ENCODE measurements around the gene SGPL1. TPM values are rescaled to one million over a fixed set of nuclear protein-coding genes. Genes with fewer than 3 reads are reported as not detected.

SGPL1 gene
- total and polyA plus RNA-seq, 5 experiments from 2014 or later = 10.7 to 36.1 (median 16.7) TPM

DNA sequence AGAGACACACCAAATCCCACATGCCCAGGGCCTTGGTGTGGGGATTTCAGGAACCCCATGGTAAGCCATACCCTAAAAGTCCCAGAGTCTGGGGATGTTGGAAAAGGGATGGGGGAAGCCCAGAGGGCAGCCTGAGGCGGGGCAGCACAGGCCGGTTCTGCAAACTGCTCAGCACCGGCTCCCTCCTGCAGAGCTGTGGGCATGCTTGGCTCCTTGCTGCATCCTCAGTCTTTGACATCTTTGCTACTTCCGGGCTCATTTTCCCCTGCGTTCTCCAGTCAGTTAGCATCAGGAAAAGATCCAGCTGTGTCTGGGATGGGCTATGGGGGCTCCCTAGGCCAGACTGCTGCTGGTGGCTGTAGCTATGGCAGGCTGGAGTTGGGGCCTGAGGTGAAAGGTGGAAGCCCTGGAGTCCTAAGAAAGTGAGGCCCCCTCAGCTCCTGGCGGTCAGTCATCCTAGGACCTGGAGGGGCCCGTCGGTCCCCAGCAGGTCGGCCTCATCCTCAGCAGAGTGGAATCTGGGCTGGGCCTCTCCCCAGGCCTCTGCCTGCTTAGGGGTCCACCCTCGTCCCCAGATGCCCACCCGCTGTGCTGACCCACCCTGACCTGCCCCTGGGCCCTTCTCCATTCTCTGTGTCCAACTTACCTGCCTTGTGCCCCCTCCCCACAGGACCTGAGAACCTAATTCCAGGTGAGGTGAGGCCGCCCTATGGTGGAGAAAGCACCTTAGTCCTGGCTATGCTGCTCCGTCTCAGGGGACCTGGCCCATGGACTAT, 39.9 kb upstream of the SGPL1 start:
- DNase-seq = peak in 1 of 10 donors; percentile 7
- no peaks in the 10 kb centered on the region for H3K9me3 Mint-ChIP-seq
- ATAC-seq = no peak
- no peak overlapping the region for H3K4me3 Mint-ChIP-seq
- H3K36me3 Mint-ChIP-seq = no peaks in the 10 kb centered on the region
- H3K4me1 Mint-ChIP-seq = peaks cover 0 to 5% (median 0%) of the 10 kb centered on the region in 4 donors
- H3K27me3 Mint-ChIP-seq = peaks cover 0 to 4% (median 1%) of the 10 kb centered on the region in 5 donors
- POLR2A ChIA-PET = no interaction called here
- no peak overlapping the region for H3K27ac Mint-ChIP-seq

GRCh38 chr10:70776455-70777005, 39.2 kb upstream of the SGPL1 start:
- Mint-ChIP-seq H3K4me3 (no peak overlapping the region), H3K9me3 (no peaks in the 10 kb centered on the region), H3K4me1 (peaks cover 0 to 5% (median 0%) of the 10 kb centered on the region in 4 donors), H3K27ac (no peak overlapping the region), H3K36me3 (no peaks in the 10 kb centered on the region), H3K27me3 (peaks cover 0 to 4% (median 1%) of the 10 kb centered on the region in 5 donors)
- DNase-seq (peak in 1 of 10 donors; percentile 4), ATAC-seq (no peak)
- POLR2A ChIA-PET = no interaction called here

DNA sequence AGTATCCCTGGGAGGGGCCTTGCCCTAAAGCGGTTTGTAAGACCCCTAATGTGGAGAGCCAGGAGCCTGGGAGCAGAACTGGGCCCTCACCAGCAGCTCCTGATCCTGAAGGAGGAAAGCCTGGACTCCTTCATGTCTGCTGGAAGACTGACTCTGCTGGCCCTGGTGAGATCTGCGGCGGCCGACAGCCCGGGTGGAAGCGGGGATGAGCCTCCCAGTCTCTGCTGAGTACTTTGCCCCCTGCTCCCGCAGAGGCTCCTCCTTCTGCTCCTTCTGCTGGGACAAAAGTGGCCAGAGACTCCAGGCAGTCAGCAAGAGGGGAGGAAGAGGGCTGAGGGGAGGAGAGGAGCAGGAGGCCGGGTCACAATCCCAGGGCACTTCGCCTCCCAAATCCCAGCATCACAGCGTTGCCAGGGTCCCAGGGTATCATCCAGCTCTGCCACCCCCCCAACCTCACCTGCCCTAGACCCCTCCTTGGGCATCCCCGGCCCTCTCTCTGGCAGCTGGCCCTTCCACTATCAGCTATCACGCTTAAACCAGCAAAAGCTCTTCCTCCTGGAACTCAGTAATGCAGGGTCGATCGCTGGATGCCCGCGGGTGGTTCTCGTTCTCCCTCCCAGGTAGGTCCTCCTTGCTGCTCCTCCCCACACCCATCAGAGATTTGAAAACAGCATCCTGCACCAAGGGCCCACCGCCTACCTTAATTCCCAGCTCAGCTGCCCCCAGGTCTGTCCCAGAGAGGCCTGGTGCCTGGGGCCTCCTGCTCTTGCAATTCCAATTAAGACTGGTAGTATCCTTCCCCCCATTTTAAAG, 38.5 kb upstream of the SGPL1 start:
- H3K27me3 Mint-ChIP-seq = peaks cover 0 to 4% (median 0%) of the 10 kb centered on the region in 5 donors
- POLR2A ChIA-PET = no interaction called here
- no peak for ATAC-seq
- DNase-seq = no peak
- H3K9me3 Mint-ChIP-seq = no peaks in the 10 kb centered on the region
- H3K4me3 Mint-ChIP-seq = no peak overlapping the region
- peaks cover 0 to 4% (median 0%) of the 10 kb centered on the region in 4 donors for H3K4me1 Mint-ChIP-seq
- H3K36me3 Mint-ChIP-seq = no peaks in the 10 kb centered on the region
- H3K27ac Mint-ChIP-seq = peak overlapping the region in 1 of 10 donors; percentile 62

DNA sequence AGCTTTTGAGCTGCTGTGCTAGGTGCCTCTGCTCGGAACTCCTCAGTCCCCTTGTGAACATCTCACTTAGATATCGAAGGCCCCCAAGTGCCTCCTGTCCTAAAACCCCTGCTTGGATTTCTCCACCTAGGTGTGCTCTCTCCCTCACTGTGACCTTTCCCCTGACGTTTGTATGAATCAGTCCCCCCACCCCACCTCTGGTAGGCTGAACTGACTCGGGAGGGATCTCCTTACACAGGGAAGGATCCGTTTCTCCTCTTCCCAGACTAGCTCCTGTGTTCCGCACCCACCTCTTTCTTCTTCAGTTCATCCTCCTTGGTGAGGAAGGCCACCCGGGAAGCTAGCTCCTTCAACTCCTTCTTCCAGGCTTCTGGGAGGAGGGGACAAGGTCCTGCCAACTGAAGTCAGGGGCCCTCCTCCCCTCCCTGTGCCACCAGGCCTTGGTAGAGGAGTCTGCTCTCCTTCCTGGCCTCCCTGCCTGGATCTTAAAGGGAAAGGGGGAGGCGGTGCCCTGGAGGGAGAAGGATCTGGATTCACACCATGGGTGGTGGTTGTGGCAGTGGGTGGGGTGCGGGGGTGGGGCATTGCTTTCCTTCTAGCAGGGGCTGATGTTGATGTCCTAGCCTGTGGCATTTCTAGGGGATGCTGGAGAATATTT, 37.4 kb upstream of the SGPL1 start:
- DNase-seq (no peak), ATAC-seq (no peak)
- Mint-ChIP-seq H3K27me3 (peaks cover 0 to 11% (median 0%) of the 10 kb centered on the region in 5 donors), H3K36me3 (no peaks in the 10 kb centered on the region), H3K27ac (peak overlapping the region in 1 of 10 donors; percentile 41), H3K4me1 (peaks cover 0 to 4% (median 0%) of the 10 kb centered on the region in 4 donors), H3K4me3 (no peak overlapping the region), H3K9me3 (no peaks in the 10 kb centered on the region)
- POLR2A ChIA-PET = no interaction called here

DNA sequence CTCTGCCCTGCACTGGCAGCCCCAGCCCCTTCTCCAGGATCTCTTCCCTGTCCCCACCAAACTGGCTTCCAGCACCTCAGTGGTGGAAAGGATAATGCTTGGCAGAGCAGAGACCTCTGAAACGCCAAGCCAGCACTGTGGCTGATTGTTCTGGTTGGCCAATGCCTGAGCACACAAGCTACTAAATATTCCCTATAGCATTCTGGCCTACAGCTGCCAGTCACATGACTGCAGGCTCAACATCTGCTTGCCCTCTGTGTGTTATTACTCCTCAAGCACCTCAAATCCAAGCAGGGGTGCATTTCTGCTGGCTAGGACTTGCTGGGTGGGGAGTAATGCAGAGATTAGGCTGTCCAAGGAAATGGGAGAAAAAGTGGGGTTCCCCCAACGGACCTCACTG, 36.7 kb upstream of the SGPL1 start:
- H3K27ac Mint-ChIP-seq = no peak overlapping the region
- H3K27me3 Mint-ChIP-seq = peaks cover 0 to 11% (median 0%) of the 10 kb centered on the region in 5 donors
- peaks cover 0 to 4% (median 0%) of the 10 kb centered on the region in 4 donors for H3K4me1 Mint-ChIP-seq
- H3K4me3 Mint-ChIP-seq = no peak overlapping the region
- DNase-seq = no peak
- POLR2A ChIA-PET = no interaction called here
- no peaks in the 10 kb centered on the region for H3K9me3 Mint-ChIP-seq
- H3K36me3 Mint-ChIP-seq = no peaks in the 10 kb centered on the region
- no peak for ATAC-seq

DNA sequence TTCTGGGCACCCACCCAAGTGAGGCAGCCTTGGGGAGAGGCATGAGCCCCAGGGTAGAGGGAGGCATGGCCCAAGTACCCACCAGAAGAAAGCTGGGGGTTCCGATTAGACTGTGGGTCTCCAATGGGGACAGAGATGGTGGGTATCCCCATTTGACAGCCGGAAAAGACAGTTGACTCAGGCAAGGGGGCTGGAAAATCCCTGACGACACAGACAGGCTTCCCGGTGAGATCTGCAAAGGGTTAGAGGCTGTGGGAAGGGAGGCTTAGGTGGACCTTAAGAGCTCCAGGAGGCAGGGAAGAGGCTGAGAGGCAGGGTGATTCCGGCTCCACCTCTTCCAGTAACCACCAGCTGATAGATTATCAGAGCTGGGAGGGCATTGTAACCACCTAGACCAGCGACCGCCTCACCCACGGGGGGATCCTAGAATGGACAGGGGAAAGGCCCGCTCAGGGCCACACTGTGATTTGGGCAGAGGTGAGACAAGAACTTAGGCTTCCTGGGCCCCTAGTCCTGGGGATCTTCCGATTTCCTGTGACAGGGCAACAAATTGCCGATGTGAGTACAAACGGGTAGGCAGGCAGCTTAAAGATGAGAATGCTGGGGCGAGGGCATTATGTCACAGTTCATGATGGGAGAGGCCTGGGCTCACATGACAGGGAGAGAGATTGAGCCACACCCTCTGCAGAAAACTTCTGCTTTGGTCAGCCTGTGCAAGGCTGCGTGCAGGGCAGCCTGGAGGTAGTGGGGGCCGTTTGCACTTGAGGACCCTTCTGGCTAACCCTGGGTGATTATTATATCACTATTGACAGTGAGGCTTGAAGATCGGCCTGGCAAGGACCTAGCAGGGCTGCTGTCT, 36.0 kb upstream of the SGPL1 start:
- Mint-ChIP-seq H3K4me1 (peaks cover 0 to 4% (median 0%) of the 10 kb centered on the region in 4 donors), H3K27me3 (peaks cover 0 to 11% (median 0%) of the 10 kb centered on the region in 5 donors), H3K4me3 (no peak overlapping the region), H3K9me3 (no peaks in the 10 kb centered on the region), H3K36me3 (no peaks in the 10 kb centered on the region), H3K27ac (peak overlapping the region in 1 of 10 donors; percentile 6)
- ATAC-seq = no peak
- DNase-seq = no peak
- POLR2A ChIA-PET = no interaction called here

- Mint-ChIP-seq H3K9me3 (no peaks in the 10 kb centered on the region), H3K27ac (no peak overlapping the region), H3K4me1 (peaks cover 2 to 6% (median 4%) of the 10 kb centered on the region in 4 donors), H3K4me3 (no peak overlapping the region), H3K27me3 (peaks cover 0 to 11% (median 0%) of the 10 kb centered on the region in 5 donors), H3K36me3 (no peaks in the 10 kb centered on the region)
- ATAC-seq (no peak), DNase-seq (no peak)
- POLR2A ChIA-PET = no interaction called here
Observed at GRCh38 chr10:70780370-70780760, 35.4 kb upstream of the SGPL1 start.

GRCh38 chr10:70780772-70781171, 35.0 kb upstream of the SGPL1 start:
- H3K4me3 Mint-ChIP-seq = no peak overlapping the region
- no peaks in the 10 kb centered on the region for H3K36me3 Mint-ChIP-seq
- H3K27me3 Mint-ChIP-seq = peaks cover 0 to 11% (median 0%) of the 10 kb centered on the region in 5 donors
- ATAC-seq (no peak), DNase-seq (no peak)
- POLR2A ChIA-PET = no interaction called here
- no peaks in the 10 kb centered on the region for H3K9me3 Mint-ChIP-seq
- H3K4me1 Mint-ChIP-seq = peaks cover 2 to 8% (median 5%) of the 10 kb centered on the region in 4 donors
- peak overlapping the region in 1 of 10 donors; percentile 1 for H3K27ac Mint-ChIP-seq

GRCh38 chr10:70781461-70782051, 34.2 kb upstream of the SGPL1 start:
- Mint-ChIP-seq H3K27me3 (peaks cover 0 to 11% (median 0%) of the 10 kb centered on the region in 5 donors), H3K27ac (no peak overlapping the region), H3K9me3 (no peaks in the 10 kb centered on the region), H3K4me3 (no peak overlapping the region), H3K36me3 (no peaks in the 10 kb centered on the region), H3K4me1 (peaks cover 4 to 12% (median 6%) of the 10 kb centered on the region in 4 donors)
- ATAC-seq = no peak
- DNase-seq = no peak
- POLR2A ChIA-PET = no interaction called here

DNA sequence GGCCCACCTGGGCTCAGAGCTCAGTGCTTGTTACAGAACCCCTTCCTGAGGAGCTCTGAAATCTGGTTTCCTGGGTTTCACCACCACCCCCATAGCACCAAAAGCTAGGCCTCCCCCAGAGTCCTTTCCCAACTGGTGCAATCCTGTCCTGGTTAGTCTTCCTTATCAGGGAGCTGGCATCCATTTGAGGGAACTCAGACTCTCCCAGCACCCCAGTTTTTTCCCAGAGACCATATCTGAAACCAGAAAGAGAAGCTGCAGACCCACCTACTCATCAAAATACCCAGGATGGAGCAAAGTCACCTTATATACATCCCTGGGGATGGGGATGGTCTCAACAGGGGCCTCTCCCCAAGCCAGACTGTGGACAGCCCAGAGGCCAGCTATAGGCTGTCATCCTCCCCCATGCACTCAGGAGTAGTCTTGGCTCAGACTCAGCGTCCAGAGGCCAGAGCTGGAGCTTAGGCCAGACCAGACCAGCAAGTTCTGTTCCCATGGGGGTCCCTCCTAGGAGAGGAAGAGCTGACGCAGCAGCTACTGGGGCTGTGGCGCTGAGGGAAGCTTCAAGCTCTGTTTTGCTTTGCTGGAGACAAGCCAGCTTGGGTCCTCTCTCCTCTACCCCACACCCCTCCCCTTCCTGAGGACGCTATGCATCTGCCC, 33.5 kb upstream of the SGPL1 start:
- peaks cover 6 to 17% (median 11%) of the 10 kb centered on the region in 4 donors for H3K4me1 Mint-ChIP-seq
- DNase-seq = no peak
- peaks cover 0 to 11% (median 0%) of the 10 kb centered on the region in 5 donors for H3K27me3 Mint-ChIP-seq
- POLR2A ChIA-PET = no interaction called here
- no peaks in the 10 kb centered on the region for H3K36me3 Mint-ChIP-seq
- H3K4me3 Mint-ChIP-seq = no peak overlapping the region
- H3K27ac Mint-ChIP-seq = no peak overlapping the region
- no peak for ATAC-seq
- H3K9me3 Mint-ChIP-seq = no peaks in the 10 kb centered on the region

Measured in naive thymus-derived CD8-positive, alpha-beta T cell (primary cell).